Measurements from ENCODE around the gene ST3GAL2. TPM values are rescaled to one million over a fixed set of nuclear protein-coding genes. Genes with fewer than 3 reads are reported as not detected.
"Not testable (repeated sequence)": the region's sequence is repeated elsewhere in the genome, so short reads cannot be mapped to it uniquely, and the experiment has no call there.

The ST3GAL2 gene
- total RNA-seq, 1 donor from 2014 or later = 24.2 TPM

GRCh38 chr16:70470141-70470926 is 31.4 kb upstream of the ST3GAL2 start:
- intact Hi-C loops (cut with DNase I) = loop anchor here (5.0 kb wide), 1 partner anchor 78 kb away; no protein-coding TSS in a partner anchor
- no peak for DNase-seq (ENCODE audit: low spot score)

- no peak for DNase-seq (ENCODE audit: low spot score)
- intact Hi-C loops (cut with DNase I) = no loop called here
These were observed 30.1 kb upstream of the ST3GAL2 start for GRCh38 chr16:70468776-70469525.

- intact Hi-C loops (cut with DNase I) = no loop called here
- DNase-seq (ENCODE audit: low spot score) = no peak
These were observed 28.7 kb upstream of the ST3GAL2 start for GRCh38 chr16:70467608-70468007.

GRCh38 chr16:70467113-70467512 is 28.2 kb upstream of the ST3GAL2 start:
- DNase-seq (ENCODE audit: low spot score) = no peak
- intact Hi-C loops (cut with DNase I) = no loop called here

GRCh38 chr16:70466805-70467076 is 27.8 kb upstream of the ST3GAL2 start:
- intact Hi-C loops (cut with DNase I) = no loop called here
- DNase-seq (ENCODE audit: low spot score) = no peak

- intact Hi-C loops (cut with DNase I) = no loop called here
- DNase-seq (ENCODE audit: low spot score) = no peak
These were observed 27.3 kb upstream of the ST3GAL2 start for GRCh38 chr16:70465999-70466804.

GRCh38 chr16:70463235-70463634 is 24.3 kb upstream of the ST3GAL2 start:
- no peak for DNase-seq (ENCODE audit: low spot score)
- intact Hi-C loops (cut with DNase I) = no loop called here

- no peak for DNase-seq (ENCODE audit: low spot score)
- intact Hi-C loops (cut with DNase I) = no loop called here
These were observed 21.9 kb upstream of the ST3GAL2 start for GRCh38 chr16:70460737-70461261.

- no peak for DNase-seq (ENCODE audit: low spot score)
- intact Hi-C loops (cut with DNase I) = no loop called here
These were observed 18.7 kb upstream of the ST3GAL2 start for GRCh38 chr16:70457446-70458166.

GRCh38 chr16:70455910-70456309 is 17.0 kb upstream of the ST3GAL2 start:
- intact Hi-C loops (cut with DNase I) = no loop called here
- DNase-seq (ENCODE audit: low spot score) = no peak

- peak; percentile 86 for DNase-seq (ENCODE audit: low spot score)
- intact Hi-C loops (cut with DNase I) = no loop called here
These were observed 15.5 kb upstream of the ST3GAL2 start, which contains the start of gene FCSK for GRCh38 chr16:70454222-70455034. Gene FCSK, plus strand, starts transcription at chr16:70454595. Its CDS starts 8,596 bp downstream, at chr16:70463191.

- intact Hi-C loops (cut with DNase I) = no loop called here
- no peak for DNase-seq (ENCODE audit: low spot score)
These were observed 15.0 kb upstream of the ST3GAL2 start for GRCh38 chr16:70453892-70454221.

- intact Hi-C loops (cut with DNase I) = no loop called here
- no peak for DNase-seq (ENCODE audit: low spot score)
These were observed 14.4 kb upstream of the ST3GAL2 start for GRCh38 chr16:70453117-70453891.

GRCh38 chr16:70451004-70451340 is 12.1 kb upstream of the ST3GAL2 start:
- intact Hi-C loops (cut with DNase I); DNase-seq (ENCODE audit: low spot score): not testable (repeated sequence)

GRCh38 chr16:70450142-70451003 is 11.5 kb upstream of the ST3GAL2 start:
- DNase-seq (ENCODE audit: low spot score); intact Hi-C loops (cut with DNase I): not testable (repeated sequence)

GRCh38 chr16:70448075-70448474 is 9.2 kb upstream of the ST3GAL2 start:
- intact Hi-C loops (cut with DNase I) = no loop called here
- DNase-seq (ENCODE audit: low spot score) = no peak
